GM23338 (cell line): ENCODE measurements around the gene EPHA8. TPM values are rescaled to one million over a fixed set of nuclear protein-coding genes. Genes with fewer than 3 reads are reported as not detected.

ENCODE experiments used
- ATAC-seq: fragments of 200-7000 bp; cut with Tn5 transposase; 3 replicates; pipeline ENCODE4 v1.9.1; 2020
- DNase-seq: peaks from one replicate; pipeline ENCODE4 v3.0.0-alpha.2; 2015; ENCODE audit warnings: low spot score
- H2AFZ ChIP-seq: fragments of 200-600 bp; sonication (generic); 2 replicates; pipeline ENCODE4 v1.8.0; 2016; ENCODE audit warnings: antibody characterized with exemption, mild to moderate bottlenecking, moderate library complexity
- H3F3A ChIP-seq: fragments of 200-600 bp; sonication (generic); replicated peaks from 2 replicates; pipeline ENCODE4 v1.8.0; 2017; ENCODE audit warnings: antibody characterized with exemption, mixed run types, low read depth
- H3K27ac ChIP-seq: fragments of 200-600 bp; sonication (generic); 2 replicates; pipeline ENCODE4 v1.6.1; 2016; ENCODE audit warnings: low read depth
- H3K27me3 ChIP-seq: fragments of 200-600 bp; sonication (generic); 2 replicates; pipeline ENCODE4 v1.8.0; 2016; ENCODE audit warnings: mild to moderate bottlenecking, mixed run types, moderate library complexity; ENCODE audit not compliant: insufficient read depth
- H3K36me3 ChIP-seq: fragments of 200-600 bp; sonication (generic); 2 replicates; pipeline ENCODE4 v1.8.0; 2016; ENCODE audit warnings: mild to moderate bottlenecking; ENCODE audit not compliant: insufficient read depth
- H3K4me1 ChIP-seq: fragments of 200-600 bp; sonication (generic); 2 replicates; pipeline ENCODE4 v1.8.0; 2016; ENCODE audit warnings: mild to moderate bottlenecking, moderate library complexity; ENCODE audit not compliant: insufficient read depth
- H3K4me2 ChIP-seq: fragments of 200-600 bp; sonication (generic); 2 replicates; pipeline ENCODE4 v1.7.1; 2017; ENCODE audit warnings: mixed run types
- H3K4me3 ChIP-seq: fragments of 200-600 bp; sonication (generic); 2 replicates; pipeline ENCODE4 v1.6.1; 2016; ENCODE audit warnings: mixed run types
- H3K79me2 ChIP-seq: fragments of 200-600 bp; sonication (generic); replicated peaks from 2 replicates; pipeline ENCODE4 v1.8.0; 2017; ENCODE audit warnings: mild to moderate bottlenecking; ENCODE audit not compliant: insufficient read depth
- H3K9me2 ChIP-seq: fragments of 200-600 bp; sonication (generic); 2 replicates; pipeline ENCODE4 v1.8.0; 2017; ENCODE audit not compliant: insufficient read depth
- H4K20me1 ChIP-seq: fragments of 200-600 bp; sonication (generic); replicated peaks from 2 replicates; pipeline ENCODE4 v1.8.0; 2017; ENCODE audit warnings: mild to moderate bottlenecking; ENCODE audit not compliant: insufficient read depth
- H3K27ac Mint-ChIP-seq: 2 replicates; pipeline ENCODE4 v1.8.0; 2020; ENCODE audit warnings: inconsistent platforms, mild to moderate bottlenecking, moderate library complexity, mixed read lengths
- H3K27me3 Mint-ChIP-seq: 3 replicates; pipeline ENCODE4 v1.8.0; 2022; ENCODE audit warnings: low read depth, mild to moderate bottlenecking, moderate library complexity, mixed read lengths, inconsistent platforms; ENCODE audit not compliant: insufficient read depth, poor library complexity
- H3K36me3 Mint-ChIP-seq: 3 replicates; pipeline ENCODE4 v1.8.0; 2021; ENCODE audit warnings: low read depth, mild to moderate bottlenecking, inconsistent platforms, moderate library complexity, mixed read lengths
- H3K4me1 Mint-ChIP-seq: 3 replicates; pipeline ENCODE4 v1.8.0; 2020; ENCODE audit warnings: mild to moderate bottlenecking, inconsistent platforms, mixed read lengths
- H3K4me3 Mint-ChIP-seq: 3 replicates; pipeline ENCODE4 v1.8.0; 2021; ENCODE audit warnings: moderate library complexity, mild to moderate bottlenecking, inconsistent platforms, mixed read lengths
- H3K9me3 Mint-ChIP-seq: 3 replicates; pipeline ENCODE4 v1.8.0; 2020; ENCODE audit warnings: moderate library complexity, mild to moderate bottlenecking, inconsistent platforms, mixed read lengths
- CREB1 ChIP-seq: fragments of 250-450 bp; sonication (Bioruptor Pico); IDR thresholded peaks from 2 replicates; pipeline ENCODE4 v1.5.0; 2020; ENCODE audit warnings: low read depth, mild to moderate bottlenecking, moderate library complexity
- CTCF ChIP-seq, 2 experiments: fragments of 200-600 bp in 1 of 2; sonication (generic) in 1 of 2; conservative IDR thresholded peaks; 2 replicates each; pipeline versions ENCODE4 v1.5.1 to v1.6.1; 2016 to 2017; ENCODE audit warnings: antibody characterized with exemption in 2 of 2, low read depth in 2 of 2, mild to moderate bottlenecking in 2 of 2, moderate library complexity in 1 of 2
- EZH2 ChIP-seq: fragments of 200-600 bp; sonication (generic); IDR thresholded peaks from one replicate; pipeline ENCODE4 v1.8.0; 2017; ENCODE audit warnings: antibody characterized with exemption, mild to moderate bottlenecking, low read depth; ENCODE audit not compliant: unreplicated experiment
- JUNB ChIP-seq: IDR thresholded peaks from one replicate; pipeline ENCODE4 v1.6.1; 2016; ENCODE audit warnings: antibody characterized with exemption; ENCODE audit not compliant: unreplicated experiment
- NANOG ChIP-seq: IDR thresholded peaks from 2 replicates; pipeline ENCODE4 v1.6.1; 2016; ENCODE audit warnings: antibody characterized with exemption, borderline replicate concordance
- POLR2AphosphoS5 ChIP-seq: IDR thresholded peaks from 2 replicates; pipeline ENCODE4 v1.6.1; 2016; ENCODE audit warnings: antibody characterized with exemption, low read depth
- STAT1 ChIP-seq: IDR thresholded peaks from one replicate; pipeline ENCODE4 v1.6.1; 2016; ENCODE audit warnings: antibody characterized with exemption; ENCODE audit not compliant: unreplicated experiment
- polyA plus RNA-seq: library from polyadenylated mRNA; unstranded; fragments of >200 nt; fragmentation: Nextera tagmentation; extraction: Ambion mirVana; gene quantifications from 2 replicates; pipeline ENCODE4 v1.2.1, GENCODE V29; 2016
- total RNA-seq: library from RNA; depleted of rRNA; stranded (reverse); fragments of >200 nt; shearing (Covaris generic); gene quantifications from 2 replicates; pipeline ENCODE4 v1.2.3, GENCODE V29; 2014
- TF ChIP-seq, protein P1 (sequence below): fragments of 250-450 bp; sonication (Bioruptor Pico); IDR thresholded peaks from 2 replicates; pipeline ENCODE4 v1.5.0; 2020; ENCODE audit warnings: mild to moderate bottlenecking, moderate library complexity

EPHA8 gene
- total and polyA plus RNA-seq, 2 experiments from 2014 or later, result 2.3 to 5.0 TPM

GRCh38 chr1:22592919-22593790 is 29.9 kb downstream of the EPHA8 start (continued):
- no peak for TF ChIP-seq JUNB
- TF ChIP-seq, protein P1, sequence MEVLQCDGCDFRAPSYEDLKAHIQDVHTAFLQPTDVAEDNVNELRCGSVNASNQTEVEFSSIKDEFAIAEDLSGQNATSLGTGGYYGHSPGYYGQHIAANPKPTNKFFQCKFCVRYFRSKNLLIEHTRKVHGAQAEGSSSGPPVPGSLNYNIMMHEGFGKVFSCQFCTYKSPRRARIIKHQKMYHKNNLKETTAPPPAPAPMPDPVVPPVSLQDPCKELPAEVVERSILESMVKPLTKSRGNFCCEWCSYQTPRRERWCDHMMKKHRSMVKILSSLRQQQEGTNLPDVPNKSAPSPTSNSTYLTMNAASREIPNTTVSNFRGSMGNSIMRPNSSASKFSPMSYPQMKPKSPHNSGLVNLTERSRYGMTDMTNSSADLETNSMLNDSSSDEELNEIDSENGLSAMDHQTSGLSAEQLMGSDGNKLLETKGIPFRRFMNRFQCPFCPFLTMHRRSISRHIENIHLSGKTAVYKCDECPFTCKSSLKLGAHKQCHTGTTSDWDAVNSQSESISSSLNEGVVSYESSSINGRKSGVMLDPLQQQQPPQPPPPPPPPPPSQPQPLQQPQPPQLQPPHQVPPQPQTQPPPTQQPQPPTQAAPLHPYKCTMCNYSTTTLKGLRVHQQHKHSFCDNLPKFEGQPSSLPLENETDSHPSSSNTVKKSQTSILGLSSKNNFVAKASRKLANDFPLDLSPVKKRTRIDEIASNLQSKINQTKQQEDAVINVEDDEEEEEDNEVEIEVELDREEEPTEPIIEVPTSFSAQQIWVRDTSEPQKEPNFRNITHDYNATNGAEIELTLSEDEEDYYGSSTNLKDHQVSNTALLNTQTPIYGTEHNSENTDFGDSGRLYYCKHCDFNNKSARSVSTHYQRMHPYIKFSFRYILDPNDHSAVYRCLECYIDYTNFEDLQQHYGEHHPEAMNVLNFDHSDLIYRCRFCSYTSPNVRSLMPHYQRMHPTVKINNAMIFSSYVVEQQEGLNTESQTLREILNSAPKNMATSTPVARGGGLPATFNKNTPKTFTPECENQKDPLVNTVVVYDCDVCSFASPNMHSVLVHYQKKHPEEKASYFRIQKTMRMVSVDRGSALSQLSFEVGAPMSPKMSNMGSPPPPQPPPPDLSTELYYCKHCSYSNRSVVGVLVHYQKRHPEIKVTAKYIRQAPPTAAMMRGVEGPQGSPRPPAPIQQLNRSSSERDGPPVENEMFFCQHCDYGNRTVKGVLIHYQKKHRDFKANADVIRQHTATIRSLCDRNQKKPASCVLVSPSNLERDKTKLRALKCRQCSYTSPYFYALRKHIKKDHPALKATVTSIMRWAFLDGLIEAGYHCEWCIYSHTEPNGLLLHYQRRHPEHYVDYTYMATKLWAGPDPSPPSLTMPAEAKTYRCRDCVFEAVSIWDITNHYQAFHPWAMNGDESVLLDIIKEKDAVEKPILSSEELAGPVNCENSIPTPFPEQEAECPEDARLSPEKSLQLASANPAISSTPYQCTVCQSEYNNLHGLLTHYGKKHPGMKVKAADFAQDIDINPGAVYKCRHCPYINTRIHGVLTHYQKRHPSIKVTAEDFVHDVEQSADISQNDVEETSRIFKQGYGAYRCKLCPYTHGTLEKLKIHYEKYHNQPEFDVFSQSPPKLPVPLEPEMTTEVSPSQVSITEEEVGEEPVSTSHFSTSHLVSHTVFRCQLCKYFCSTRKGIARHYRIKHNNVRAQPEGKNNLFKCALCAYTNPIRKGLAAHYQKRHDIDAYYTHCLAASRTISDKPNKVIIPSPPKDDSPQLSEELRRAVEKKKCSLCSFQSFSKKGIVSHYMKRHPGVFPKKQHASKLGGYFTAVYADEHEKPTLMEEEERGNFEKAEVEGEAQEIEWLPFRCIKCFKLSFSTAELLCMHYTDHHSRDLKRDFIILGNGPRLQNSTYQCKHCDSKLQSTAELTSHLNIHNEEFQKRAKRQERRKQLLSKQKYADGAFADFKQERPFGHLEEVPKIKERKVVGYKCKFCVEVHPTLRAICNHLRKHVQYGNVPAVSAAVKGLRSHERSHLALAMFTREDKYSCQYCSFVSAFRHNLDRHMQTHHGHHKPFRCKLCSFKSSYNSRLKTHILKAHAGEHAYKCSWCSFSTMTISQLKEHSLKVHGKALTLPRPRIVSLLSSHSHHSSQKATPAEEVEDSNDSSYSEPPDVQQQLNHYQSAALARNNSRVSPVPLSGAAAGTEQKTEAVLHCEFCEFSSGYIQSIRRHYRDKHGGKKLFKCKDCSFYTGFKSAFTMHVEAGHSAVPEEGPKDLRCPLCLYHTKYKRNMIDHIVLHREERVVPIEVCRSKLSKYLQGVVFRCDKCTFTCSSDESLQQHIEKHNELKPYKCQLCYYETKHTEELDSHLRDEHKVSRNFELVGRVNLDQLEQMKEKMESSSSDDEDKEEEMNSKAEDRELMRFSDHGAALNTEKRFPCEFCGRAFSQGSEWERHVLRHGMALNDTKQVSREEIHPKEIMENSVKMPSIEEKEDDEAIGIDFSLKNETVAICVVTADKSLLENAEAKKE (CRISPR knock-in tag), result no peak
- TF ChIP-seq EZH2, result no peak
- TF ChIP-seq STAT1, result no peak
- TF ChIP-seq CTCF (conservative IDR thresholded peaks at IDR 0.05; ENCODE audit: low read depth in 2 of 2), result no peak

DNA sequence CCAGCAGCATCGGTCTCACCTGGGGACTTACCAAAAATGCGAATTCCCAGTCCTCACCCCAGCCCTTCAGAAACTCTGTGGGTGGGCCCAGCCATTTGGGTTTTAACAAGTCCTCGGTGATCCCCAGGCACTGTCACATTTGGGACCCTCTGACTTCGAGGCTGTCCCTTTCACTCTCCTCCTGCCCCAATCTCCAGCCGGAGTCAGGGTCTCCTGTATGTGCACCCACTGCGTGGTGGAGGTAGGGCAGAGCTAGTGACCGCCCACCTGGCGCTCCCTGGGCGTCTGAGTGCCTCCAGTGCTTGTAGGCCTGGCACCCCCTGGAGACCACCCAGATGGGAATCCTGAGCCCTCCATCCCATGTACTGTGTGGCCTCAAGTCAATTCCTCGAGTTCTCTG is 31.1 kb downstream of the EPHA8 start:
- H3K27me3 Mint-ChIP-seq, result peaks cover 2% of the 10 kb centered on the region
- Histone ChIP-seq H3K4me2 (no peak overlapping the region), H3K27ac (no peak overlapping the region), H3K4me3 (no peak overlapping the region), H3F3A (no peaks in the 10 kb centered on the region), H3K79me2 (no peaks in the 10 kb centered on the region), H3K36me3 (no peaks in the 10 kb centered on the region), H4K20me1 (no peaks in the 10 kb centered on the region), H2AFZ (no peak overlapping the region), H3K9me2 (no peaks in the 10 kb centered on the region), H3K4me1 (no peaks in the 10 kb centered on the region), H3K27me3 (no peaks in the 10 kb centered on the region)
- no peaks in the 10 kb centered on the region; the same call in 2 of the 3 replicates for H3K4me1 Mint-ChIP-seq
- ATAC-seq (no peak), DNase-seq (no peak)
- no peak overlapping the region for H3K27ac Mint-ChIP-seq
- H3K4me3 Mint-ChIP-seq, result no peak overlapping the region
- no peaks in the 10 kb centered on the region for H3K36me3 Mint-ChIP-seq
- H3K9me3 Mint-ChIP-seq, result no peaks in the 10 kb centered on the region; the same call in 2 of the 3 replicates
- TF ChIP-seq CREB1 (CRISPR knock-in tag) (no peak), EZH2 (no peak), POLR2AphosphoS5 (no peak), NANOG (no peak), STAT1 (no peak)
